ENCODE data around the gene INPP5B. TPM values are rescaled to one million over a fixed set of nuclear protein-coding genes. Genes with fewer than 3 reads are reported as not detected.
"Not testable (repeated sequence)": the region's sequence is repeated elsewhere in the genome, so short reads cannot be mapped to it uniquely, and the experiment has no call there.

The INPP5B gene
- 13.0 and 21.0 TPM in 2 replicates for total RNA-seq (2014; rRNA removed; shearing (Covaris generic); ENCODE audit: low replicate concordance)

- in situ Hi-C loops (cut with HindIII; ENCODE audit: low pct_unique_long_range_greater_than_20kb, low sequenced_read_pairs), result no loop called here
- DNase-seq (ENCODE audit: low read depth), result peak; percentile 47
Measured at GRCh38 chr1:37946703-37947360, at the start of gene INPP5B. TSS of gene INPP5B (minus strand) at chr1:37947053. CDS start at chr1:37946308, 745 bp downstream.

- no peak for DNase-seq (ENCODE audit: low read depth)
- in situ Hi-C loops (cut with HindIII; ENCODE audit: low pct_unique_long_range_greater_than_20kb, low sequenced_read_pairs), result no loop called here
Measured at GRCh38 chr1:37995751-37996345, 49.0 kb upstream of the INPP5B start.

DNA sequence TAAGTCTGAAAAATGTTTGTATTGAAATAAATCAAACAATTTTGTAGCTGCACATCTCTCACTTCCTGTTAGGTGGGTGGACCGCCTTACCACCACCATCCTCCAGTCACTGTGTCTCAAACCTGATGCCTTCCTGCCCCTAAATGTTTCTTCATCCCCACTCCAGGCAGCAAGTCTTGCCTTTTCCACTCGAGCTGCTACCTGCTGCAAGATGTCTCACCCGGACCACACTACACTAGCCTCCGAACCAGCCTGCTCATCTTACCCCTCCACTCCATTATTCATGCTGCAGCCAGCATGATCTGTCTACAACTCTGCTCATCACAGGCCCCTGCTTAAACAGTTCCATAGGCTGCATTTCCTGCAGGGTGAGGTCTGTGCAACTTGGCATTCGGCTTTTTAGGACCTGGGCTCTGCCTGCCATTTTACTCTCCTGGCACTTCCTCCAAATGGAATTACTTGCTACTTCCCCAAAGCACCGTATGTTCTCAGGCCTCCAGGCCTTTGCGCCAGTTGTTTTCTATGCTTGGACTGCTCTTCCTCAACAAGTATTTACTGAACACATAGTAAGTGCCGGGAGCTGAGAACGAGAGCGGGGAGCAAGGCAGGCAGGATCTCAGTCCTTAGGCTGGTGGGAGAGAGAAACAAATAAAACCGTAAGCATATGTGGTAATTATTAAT, 48.2 kb upstream of the INPP5B start:
- in situ Hi-C loops (cut with HindIII; ENCODE audit: low pct_unique_long_range_greater_than_20kb, low sequenced_read_pairs), result no loop called here
- DNase-seq (ENCODE audit: low read depth), result no peak

GRCh38 chr1:37989361-37989930, 42.6 kb upstream of the INPP5B start:
- peak; percentile 34 for DNase-seq (ENCODE audit: low read depth)
- in situ Hi-C loops (cut with HindIII; ENCODE audit: low pct_unique_long_range_greater_than_20kb, low sequenced_read_pairs), result no loop called here

GRCh38 chr1:37987679-37988078, 40.8 kb upstream of the INPP5B start:
- no peak for DNase-seq (ENCODE audit: low read depth)
- in situ Hi-C loops (cut with HindIII; ENCODE audit: low pct_unique_long_range_greater_than_20kb, low sequenced_read_pairs), result no loop called here

- no peak for DNase-seq (ENCODE audit: low read depth)
- in situ Hi-C loops (cut with HindIII; ENCODE audit: low pct_unique_long_range_greater_than_20kb, low sequenced_read_pairs), result no loop called here
Measured at GRCh38 chr1:37983546-37983945, 36.7 kb upstream of the INPP5B start.

GRCh38 chr1:37978541-37978940, 31.7 kb upstream of the INPP5B start:
- DNase-seq (ENCODE audit: low read depth), result no peak
- in situ Hi-C loops (cut with HindIII; ENCODE audit: low pct_unique_long_range_greater_than_20kb, low sequenced_read_pairs), result no loop called here

- in situ Hi-C loops (cut with HindIII; ENCODE audit: low pct_unique_long_range_greater_than_20kb, low sequenced_read_pairs), result not testable (repeated sequence)
Measured at GRCh38 chr1:37975083-37975482, 28.2 kb upstream of the INPP5B start.

GRCh38 chr1:37974567-37974966, 27.7 kb upstream of the INPP5B start:
- in situ Hi-C loops (cut with HindIII; ENCODE audit: low pct_unique_long_range_greater_than_20kb, low sequenced_read_pairs), result no loop called here
- no peak for DNase-seq (ENCODE audit: low read depth)

More at GRCh38 chr1:37975083-37975482, 28.2 kb upstream of the INPP5B start:
- peak; percentile 23 for DNase-seq (ENCODE audit: low read depth)

DNA sequence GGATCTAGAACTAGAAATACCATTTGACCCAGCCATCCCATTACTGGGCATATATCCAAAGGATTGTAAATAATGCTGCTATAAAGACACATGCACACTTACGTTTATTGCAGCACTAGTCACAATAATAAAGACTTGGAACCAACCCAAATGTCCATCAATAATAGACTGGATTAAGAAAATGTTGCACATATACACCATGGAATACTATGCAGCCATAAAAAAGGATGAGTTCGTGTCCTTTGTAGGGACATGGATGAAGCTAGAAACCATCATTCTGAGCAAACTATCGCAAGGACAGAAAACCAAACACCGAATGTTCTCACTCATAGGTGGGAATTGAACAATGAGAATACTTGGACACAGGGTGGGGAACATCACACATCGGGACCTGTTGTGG, 26.8 kb upstream of the INPP5B start:
- DNase-seq (ENCODE audit: low read depth); in situ Hi-C loops (cut with HindIII; ENCODE audit: low pct_unique_long_range_greater_than_20kb, low sequenced_read_pairs): not testable (repeated sequence)

DNA sequence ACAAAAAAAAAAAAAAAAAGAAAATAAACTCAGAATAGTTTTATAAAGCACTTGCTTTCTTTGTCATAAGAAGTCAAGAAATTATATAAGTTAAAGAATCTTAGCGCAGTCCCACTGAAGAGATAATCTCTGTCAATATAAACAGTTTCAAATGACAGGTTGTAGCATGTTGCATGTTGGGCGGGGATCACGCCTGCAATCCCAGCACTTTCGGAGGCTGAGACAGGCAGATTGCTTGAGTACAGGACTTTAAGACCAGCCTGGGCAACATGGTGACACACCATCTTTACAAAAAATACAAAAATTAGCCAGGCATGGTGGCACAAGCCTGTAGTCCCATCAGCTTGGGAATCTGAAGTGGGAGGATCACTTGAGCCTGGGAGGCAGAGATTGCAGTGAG, 18.4 kb upstream of the INPP5B start:
- in situ Hi-C loops (cut with HindIII; ENCODE audit: low pct_unique_long_range_greater_than_20kb, low sequenced_read_pairs), result no loop called here
- DNase-seq (ENCODE audit: low read depth), result no peak

DNA sequence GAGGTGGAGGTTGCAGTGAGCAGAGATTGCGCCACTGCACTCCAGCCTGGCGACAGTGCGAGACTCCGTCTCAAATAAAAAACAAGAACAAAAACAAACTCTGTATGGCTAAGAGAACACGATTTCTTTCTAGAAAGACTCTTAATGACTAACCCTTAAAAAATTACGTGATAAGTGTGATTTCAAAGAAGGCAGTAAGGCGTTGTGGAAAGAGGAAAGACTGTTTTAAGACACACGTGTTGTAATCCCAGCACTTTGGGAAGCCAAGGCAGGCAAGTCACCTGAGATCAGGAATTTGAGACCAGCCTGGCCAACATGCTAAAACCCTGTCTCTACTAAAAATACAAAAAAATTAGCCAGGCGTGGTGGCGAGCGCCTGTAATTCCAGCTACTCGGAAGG, 17.3 kb upstream of the INPP5B start:
- in situ Hi-C loops (cut with HindIII; ENCODE audit: low pct_unique_long_range_greater_than_20kb, low sequenced_read_pairs); DNase-seq (ENCODE audit: low read depth): not testable (repeated sequence)

- DNase-seq (ENCODE audit: low read depth), result peak; percentile 41
- in situ Hi-C loops (cut with HindIII; ENCODE audit: low pct_unique_long_range_greater_than_20kb, low sequenced_read_pairs), result no loop called here
Measured at GRCh38 chr1:37958690-37959089, 11.8 kb upstream of the INPP5B start.

- no peak for DNase-seq (ENCODE audit: low read depth)
- in situ Hi-C loops (cut with HindIII; ENCODE audit: low pct_unique_long_range_greater_than_20kb, low sequenced_read_pairs), result no loop called here
Measured at GRCh38 chr1:37955685-37956084, 8.8 kb upstream of the INPP5B start.

DNA sequence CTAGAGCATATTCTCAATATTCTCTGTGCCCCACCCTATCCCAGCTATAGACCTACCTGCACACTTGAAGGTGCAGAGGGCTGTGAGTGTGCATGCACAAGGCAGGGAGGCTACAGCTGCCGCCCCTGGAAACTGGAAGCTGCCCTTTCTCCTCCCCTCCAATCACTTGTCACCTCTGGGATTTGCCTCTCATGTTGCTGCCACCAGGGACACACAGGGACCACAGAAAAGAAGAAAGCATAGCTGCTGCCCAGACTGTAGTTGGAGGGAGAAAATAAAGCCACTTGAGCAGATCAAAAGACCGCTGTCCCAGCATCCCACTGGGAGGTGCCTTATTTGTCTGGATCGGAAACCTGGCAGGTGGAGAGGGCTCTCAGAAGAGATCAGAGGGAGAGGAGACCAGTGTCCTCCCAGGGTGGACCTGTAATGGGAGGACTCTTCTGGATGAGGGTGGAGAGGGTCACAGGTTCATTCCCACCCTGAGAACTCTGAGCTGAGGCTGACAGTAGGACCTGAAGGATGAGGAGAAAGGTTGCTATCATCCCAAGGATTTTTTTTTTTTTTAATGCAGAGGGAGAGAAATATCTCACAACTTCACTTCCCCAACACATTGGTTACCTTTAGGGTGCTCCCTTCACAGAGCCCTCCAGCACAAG, 7.6 kb upstream of the INPP5B start:
- no peak for DNase-seq (ENCODE audit: low read depth)
- in situ Hi-C loops (cut with HindIII; ENCODE audit: low pct_unique_long_range_greater_than_20kb, low sequenced_read_pairs), result no loop called here

- in situ Hi-C loops (cut with HindIII; ENCODE audit: low pct_unique_long_range_greater_than_20kb, low sequenced_read_pairs), result no loop called here
- DNase-seq (ENCODE audit: low read depth), result no peak
Measured at GRCh38 chr1:37952738-37953137, 5.9 kb upstream of the INPP5B start.

DNA sequence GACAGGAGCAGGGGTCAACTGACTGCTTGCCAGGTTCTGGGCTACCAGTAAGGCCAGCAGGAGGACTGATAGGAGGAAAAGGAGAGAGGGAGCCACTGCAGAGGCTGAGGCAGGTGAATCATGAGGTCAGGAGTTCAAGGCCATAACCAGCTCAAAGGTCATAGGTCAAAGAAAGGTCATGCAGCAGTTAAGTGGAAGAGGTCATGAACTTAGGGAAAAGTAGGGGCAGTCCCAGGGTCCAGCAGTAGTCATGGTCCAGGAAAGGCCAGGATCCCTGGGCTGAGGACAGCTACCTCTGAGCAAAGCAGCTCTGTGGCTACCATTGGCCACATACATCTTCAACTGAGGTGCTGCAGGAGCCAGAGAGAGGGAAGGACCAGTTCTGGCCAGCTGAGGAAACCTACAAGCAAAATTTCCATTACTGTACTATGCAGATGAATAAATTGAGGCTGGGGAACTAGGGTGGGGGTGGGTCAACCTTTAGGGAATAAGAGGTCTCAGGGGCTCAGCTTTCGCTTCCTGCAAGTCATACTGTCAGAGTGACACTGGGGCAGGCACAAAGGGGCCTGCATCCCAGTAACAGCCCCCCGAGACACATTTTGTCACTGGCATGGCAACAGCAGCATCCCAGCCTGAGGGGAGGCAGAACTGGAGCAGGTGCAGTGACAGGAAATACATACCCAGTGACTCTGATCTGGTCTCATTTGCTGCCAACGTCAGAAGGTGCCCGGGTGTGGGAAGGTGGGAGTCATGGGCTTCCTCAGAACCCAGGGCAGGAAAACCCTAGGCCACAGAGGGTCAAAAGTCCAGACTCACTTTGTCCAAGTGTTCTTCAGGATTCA, 5.2 kb upstream of the INPP5B start:
- in situ Hi-C loops (cut with HindIII; ENCODE audit: low pct_unique_long_range_greater_than_20kb, low sequenced_read_pairs), result no loop called here
- DNase-seq (ENCODE audit: low read depth), result no peak
